KOPT-K1 (cell line): Measurements from ENCODE around the gene CTBP1.

Experiments
- H3K27ac ChIP-seq: fragments of 200-600 bp; sonication (generic); 2 replicates; pipeline ENCODE4 v1.5.1; 2016; ENCODE audit warnings: antibody characterized with exemption, mild to moderate bottlenecking, low read depth, low read length; ENCODE audit not compliant: poor library complexity, severe bottlenecking
- H3K36me3 ChIP-seq: fragments of 200-600 bp; sonication (generic); 2 replicates; pipeline ENCODE4 v1.5.1; 2017; ENCODE audit warnings: antibody characterized with exemption, mild to moderate bottlenecking, low read length, moderate library complexity; ENCODE audit not compliant: insufficient read depth
- H3K9me3 ChIP-seq: fragments of 200-600 bp; sonication (generic); 2 replicates; pipeline ENCODE4 v1.5.1; 2017; ENCODE audit warnings: antibody characterized with exemption, low read length, mild to moderate bottlenecking; ENCODE audit not compliant: insufficient read depth, poor library complexity, severe bottlenecking

Gene CTBP1

GRCh38 chr4:1290165-1290977, 41.4 kb upstream of the CTBP1 start:
- H3K27ac ChIP-seq: peak overlapping the region; percentile 85
- H3K36me3 ChIP-seq: peaks cover 9% of the 10 kb centered on the region; the same call in 1 of the 2 replicates
- H3K9me3 ChIP-seq: peaks cover 19% of the 10 kb centered on the region

- peak within 1 kb of the TSS; percentile 85 for H3K27ac ChIP-seq
- H3K36me3 ChIP-seq: peaks cover 9% of the 10 kb centered on the region; the same call in 1 of the 2 replicates
- H3K9me3 ChIP-seq: peaks cover 20% of the 10 kb centered on the region
These were observed 40.6 kb upstream of the CTBP1 start, which contains the start of gene MAEA for GRCh38 chr4:1289207-1290164. MAEA (plus strand) TSS chr4:1289891; CDS start chr4:1289914, 23 bp downstream.

- Histone ChIP-seq H3K27ac (peak overlapping the region; percentile 85), H3K36me3 (peaks cover 5% of the 10 kb centered on the region; the same call in 1 of the 2 replicates), H3K9me3 (peaks cover 20% of the 10 kb centered on the region)
These were observed 39.9 kb upstream of the CTBP1 start for GRCh38 chr4:1288786-1289185.

GRCh38 chr4:1285790-1286553, 37.0 kb upstream of the CTBP1 start:
- no peaks in the 10 kb centered on the region for H3K36me3 ChIP-seq
- no peak overlapping the region for H3K27ac ChIP-seq
- H3K9me3 ChIP-seq: peaks cover 20% of the 10 kb centered on the region

GRCh38 chr4:1285151-1285789, 36.3 kb upstream of the CTBP1 start:
- H3K27ac ChIP-seq: no peak overlapping the region
- no peaks in the 10 kb centered on the region for H3K36me3 ChIP-seq
- peaks cover 20% of the 10 kb centered on the region for H3K9me3 ChIP-seq

- H3K9me3 ChIP-seq: peaks cover 20% of the 10 kb centered on the region
- H3K36me3 ChIP-seq: no peaks in the 10 kb centered on the region
- no peak overlapping the region for H3K27ac ChIP-seq
These were observed 34.8 kb upstream of the CTBP1 start for GRCh38 chr4:1283711-1284110.

GRCh38 chr4:1279253-1279652, 30.3 kb upstream of the CTBP1 start:
- Histone ChIP-seq H3K36me3 (no peaks in the 10 kb centered on the region), H3K27ac (no peak overlapping the region), H3K9me3 (no peaks in the 10 kb centered on the region)

GRCh38 chr4:1277667-1278665, 29.0 kb upstream of the CTBP1 start:
- Histone ChIP-seq H3K9me3 (no peaks in the 10 kb centered on the region), H3K27ac (no peak overlapping the region), H3K36me3 (no peaks in the 10 kb centered on the region)

GRCh38 chr4:1276984-1277383, 28.1 kb upstream of the CTBP1 start:
- H3K27ac ChIP-seq: no peak overlapping the region
- no peaks in the 10 kb centered on the region for H3K9me3 ChIP-seq
- H3K36me3 ChIP-seq: no peaks in the 10 kb centered on the region

GRCh38 chr4:1274871-1275270, 25.9 kb upstream of the CTBP1 start:
- Histone ChIP-seq H3K27ac (no peak overlapping the region), H3K9me3 (no peaks in the 10 kb centered on the region), H3K36me3 (no peaks in the 10 kb centered on the region)

GRCh38 chr4:1271686-1272085, 22.8 kb upstream of the CTBP1 start:
- Histone ChIP-seq H3K9me3 (peaks cover 9% of the 10 kb centered on the region), H3K27ac (no peak overlapping the region), H3K36me3 (no peaks in the 10 kb centered on the region)

GRCh38 chr4:1269209-1269608, 20.3 kb upstream of the CTBP1 start:
- no peaks in the 10 kb centered on the region for H3K36me3 ChIP-seq
- peaks cover 13% of the 10 kb centered on the region for H3K9me3 ChIP-seq
- no peak overlapping the region for H3K27ac ChIP-seq
